Measurements from ENCODE around the gene NMNAT2. TPM values are rescaled to one million over a fixed set of nuclear protein-coding genes. Genes with fewer than 3 reads are reported as not detected.

Gene NMNAT2
- total RNA-seq, 1 donor from 2014 or later = 0.49 TPM

GRCh38 chr1:183245357-183245756, 172.8 kb downstream of the NMNAT2 start:
- Mint-ChIP-seq H3K9me3 (peaks cover 7% of the 10 kb centered on the region), H3K27me3 (ENCODE audit: insufficient read depth, low read depth) (peaks cover 2% of the 10 kb centered on the region), H3K36me3 (peaks cover 2% of the 10 kb centered on the region), H3K4me3 (no peak overlapping the region), H3K27ac (no peak overlapping the region), H3K4me1 (no peaks in the 10 kb centered on the region)
- Histone ChIP-seq H3K36me3 (no peaks in the 10 kb centered on the region), H3K79me2 (ENCODE audit: low read depth) (no peaks in the 10 kb centered on the region), H3K4me1 (no peaks in the 10 kb centered on the region), H3K27ac (no peak overlapping the region), H3K9me3 (ENCODE audit: low read depth) (no peaks in the 10 kb centered on the region), H3F3A (ENCODE audit: low read depth) (no peaks in the 10 kb centered on the region), H4K20me1 (ENCODE audit: low read depth) (no peaks in the 10 kb centered on the region), H3K9ac (no peak overlapping the region), H3K4me2 (no peak overlapping the region), H3K4me3 (no peak overlapping the region), H2AFZ (replicated peaks) (no peak overlapping the region), H3K27me3 (no peaks in the 10 kb centered on the region)
- no peak for DNase-seq (ENCODE audit: low spot score)
- no peak for TF ChIP-seq EZH2 (IDR thresholded peaks at IDR 0.05)

GRCh38 chr1:183244466-183244865, 173.7 kb downstream of the NMNAT2 start:
- H3K27me3 ChIP-seq = no peaks in the 10 kb centered on the region
- peaks cover 1% of the 10 kb centered on the region for H3K36me3 Mint-ChIP-seq
- no peak overlapping the region for H3K4me2 ChIP-seq
- no peaks in the 10 kb centered on the region for H3F3A ChIP-seq (ENCODE audit: low read depth)
- H2AFZ ChIP-seq (replicated peaks) = no peak overlapping the region
- H3K4me1 Mint-ChIP-seq = no peaks in the 10 kb centered on the region
- no peak overlapping the region for H3K27ac Mint-ChIP-seq
- H3K9me3 Mint-ChIP-seq = peaks cover 2% of the 10 kb centered on the region
- H3K4me1 ChIP-seq = no peaks in the 10 kb centered on the region
- no peaks in the 10 kb centered on the region for H4K20me1 ChIP-seq (ENCODE audit: low read depth)
- no peaks in the 10 kb centered on the region for H3K79me2 ChIP-seq (ENCODE audit: low read depth)
- H3K36me3 ChIP-seq = no peaks in the 10 kb centered on the region
- H3K4me3 ChIP-seq = no peak overlapping the region
- H3K27ac ChIP-seq = no peak overlapping the region
- TF ChIP-seq EZH2 (IDR thresholded peaks at IDR 0.05) = no peak
- TF ChIP-seq CTCF (IDR thresholded peaks at IDR 0.05) = no peak
- TF ChIP-seq EZH2phosphoT487 (IDR thresholded peaks at IDR 0.05) = no peak
- peaks cover 2% of the 10 kb centered on the region for H3K27me3 Mint-ChIP-seq (ENCODE audit: insufficient read depth, low read depth)
- no peaks in the 10 kb centered on the region for H3K9me3 ChIP-seq (ENCODE audit: low read depth)
- H3K9ac ChIP-seq = no peak overlapping the region
- H3K4me3 Mint-ChIP-seq = no peak overlapping the region
- no peak for DNase-seq (ENCODE audit: low spot score)

- no peak for DNase-seq (ENCODE audit: low spot score)
- H2AFZ ChIP-seq (replicated peaks) = no peak overlapping the region
- H3K79me2 ChIP-seq (ENCODE audit: low read depth) = no peaks in the 10 kb centered on the region
- no peak overlapping the region for H3K9ac ChIP-seq
- TF ChIP-seq EZH2phosphoT487 (IDR thresholded peaks at IDR 0.05) (no peak), EZH2 (IDR thresholded peaks at IDR 0.05) (no peak), CTCF (IDR thresholded peaks at IDR 0.05) (no peak)
- Mint-ChIP-seq H3K4me3 (no peak overlapping the region), H3K36me3 (no peaks in the 10 kb centered on the region), H3K9me3 (no peaks in the 10 kb centered on the region), H3K4me1 (peaks cover 8% of the 10 kb centered on the region), H3K27me3 (ENCODE audit: insufficient read depth, low read depth) (no peaks in the 10 kb centered on the region), H3K27ac (no peak overlapping the region)
- H4K20me1 ChIP-seq (ENCODE audit: low read depth) = no peaks in the 10 kb centered on the region
- H3K4me3 ChIP-seq = no peak overlapping the region
- H3F3A ChIP-seq (ENCODE audit: low read depth) = no peaks in the 10 kb centered on the region
- H3K27me3 ChIP-seq = no peaks in the 10 kb centered on the region
- no peaks in the 10 kb centered on the region for H3K36me3 ChIP-seq
- no peaks in the 10 kb centered on the region for H3K9me3 ChIP-seq (ENCODE audit: low read depth)
- peaks cover 6% of the 10 kb centered on the region for H3K4me1 ChIP-seq
- no peak overlapping the region for H3K4me2 ChIP-seq
- H3K27ac ChIP-seq = no peak overlapping the region
Observed at GRCh38 chr1:183243161-183244050, 174.8 kb downstream of the NMNAT2 start.

GRCh38 chr1:183242556-183242955, 175.6 kb downstream of the NMNAT2 start:
- Histone ChIP-seq H3F3A (ENCODE audit: low read depth) (no peaks in the 10 kb centered on the region), H3K36me3 (no peaks in the 10 kb centered on the region), H3K27ac (no peak overlapping the region), H3K9me3 (ENCODE audit: low read depth) (no peaks in the 10 kb centered on the region), H4K20me1 (ENCODE audit: low read depth) (no peaks in the 10 kb centered on the region), H3K4me1 (peaks cover 6% of the 10 kb centered on the region), H3K9ac (no peak overlapping the region), H3K4me3 (no peak overlapping the region), H3K79me2 (ENCODE audit: low read depth) (no peaks in the 10 kb centered on the region), H3K27me3 (no peaks in the 10 kb centered on the region), H3K4me2 (no peak overlapping the region), H2AFZ (replicated peaks) (no peak overlapping the region)
- no peak overlapping the region for H3K27ac Mint-ChIP-seq
- H3K9me3 Mint-ChIP-seq = no peaks in the 10 kb centered on the region
- DNase-seq (ENCODE audit: low spot score) = no peak
- H3K4me3 Mint-ChIP-seq = no peak overlapping the region
- H3K27me3 Mint-ChIP-seq (ENCODE audit: insufficient read depth, low read depth) = no peaks in the 10 kb centered on the region
- TF ChIP-seq EZH2phosphoT487 (IDR thresholded peaks at IDR 0.05) = no peak
- TF ChIP-seq EZH2 (IDR thresholded peaks at IDR 0.05) = no peak
- TF ChIP-seq CTCF (IDR thresholded peaks at IDR 0.05) = no peak
- H3K4me1 Mint-ChIP-seq = peaks cover 11% of the 10 kb centered on the region
- no peaks in the 10 kb centered on the region for H3K36me3 Mint-ChIP-seq
